ENCODE measurements around the gene PDE8A.

GRCh38 chr15:85013785-85014184 is 32.1 kb downstream of the PDE8A start:
- TF ChIP-seq POLR2AphosphoS5 (IDR thresholded peaks at IDR 0.05; ENCODE audit: low read depth), result no peak
- TF ChIP-seq CTCF (conservative IDR thresholded peaks at IDR 0.05; ENCODE audit: low read depth in 2 of 2), result no peak
- TF ChIP-seq EZH2 (IDR thresholded peaks at IDR 0.05; ENCODE audit: low read depth, unreplicated experiment), result no peak
- no peak for TF ChIP-seq EZH2phosphoT487 (IDR thresholded peaks at IDR 0.05; ENCODE audit: unreplicated experiment)
- no peak for TF ChIP-seq CREB1 (CRISPR knock-in tag; IDR thresholded peaks at IDR 0.05; ENCODE audit: low read depth)
